GM18507 (cell line): Measurements from ENCODE around the gene GIGYF2.
"Not testable (repeated sequence)": the region's sequence is repeated elsewhere in the genome, so short reads cannot be mapped to it uniquely, and the experiment has no call there.

ENCODE experiments used
- DNase-seq: peaks from one replicate; pipeline ENCODE4 v3.0.0; 2011; ENCODE audit warnings: low read depth; ENCODE audit not compliant: insufficient read length; ENCODE audit errors: extremely low spot score
- FAIRE-seq: peaks from 2 replicates; lab custom pipeline; 2011; peaks lifted over from hg19 to GRCh38; lab: Jason Lieb, UNC

GIGYF2 gene

DNA sequence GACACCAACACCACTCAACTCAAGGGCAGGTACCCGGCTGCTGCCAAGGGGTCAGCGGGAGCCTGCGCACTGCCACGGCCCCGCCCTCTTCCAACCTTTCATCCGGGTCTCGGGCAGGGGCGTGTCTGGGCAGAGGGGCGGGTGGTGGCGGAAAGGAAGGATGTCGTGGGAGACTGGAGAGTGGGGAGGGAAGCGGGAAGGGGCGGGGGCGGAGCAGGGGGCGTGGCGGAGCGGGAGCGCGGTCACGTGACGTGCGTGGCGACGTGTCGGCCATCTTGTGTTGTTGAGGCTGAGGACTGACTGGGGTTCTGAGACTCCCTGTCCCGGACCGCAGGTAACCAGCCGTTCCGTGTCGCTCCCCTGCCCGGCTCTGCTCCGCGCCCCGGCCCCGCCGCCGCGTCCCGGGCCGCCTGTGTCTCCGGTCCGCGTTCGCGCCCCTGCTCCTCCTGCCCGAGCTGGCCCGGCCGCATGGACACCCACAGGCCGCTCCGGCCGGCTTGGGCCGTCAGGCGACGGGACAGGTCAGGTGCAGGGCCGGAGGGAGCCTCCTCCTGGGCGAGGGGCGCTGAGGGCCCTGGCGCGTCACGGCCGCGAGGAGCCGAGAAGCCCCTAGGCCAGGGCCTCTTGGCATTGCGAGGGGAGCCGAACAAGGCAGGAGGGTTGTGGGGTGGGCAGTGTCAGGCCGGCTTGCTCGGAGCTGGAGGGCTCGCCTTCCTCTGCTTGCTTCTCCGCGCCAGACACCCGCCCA is at the start of gene GIGYF2:
GIGYF2 (plus strand) TSS at position 273 of the 748 bp plus-strand sequence. CDS start 37,867 bp downstream, outside the sequence.
- FAIRE-seq: peak; percentile 95
- DNase-seq: peak; percentile 91

DNA sequence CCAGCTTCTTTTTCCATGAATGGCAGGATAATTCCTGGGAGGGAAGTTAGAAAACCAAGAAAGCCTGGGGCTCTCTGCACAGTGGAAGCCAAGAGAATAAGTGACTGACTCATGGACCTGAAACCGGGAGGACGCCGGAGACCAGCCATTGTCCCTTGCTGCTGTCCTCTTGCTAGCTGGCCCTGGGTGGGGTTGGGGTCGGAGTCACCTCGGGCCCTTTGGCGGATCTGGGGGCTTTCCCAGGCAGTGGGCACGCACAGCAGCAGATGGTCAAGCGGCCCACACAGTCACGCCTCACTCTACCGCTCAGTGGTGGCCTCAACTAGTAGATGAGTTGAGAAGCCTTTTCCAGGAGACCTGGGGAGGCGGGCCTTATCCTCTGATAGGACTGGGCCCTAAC is 48.1 kb upstream of the GIGYF2 start:
- FAIRE-seq: no peak
- no peak for DNase-seq

GRCh38 chr2:232652505-232652851 is 44.7 kb upstream of the GIGYF2 start:
- no peak for DNase-seq
- no peak for FAIRE-seq

DNA sequence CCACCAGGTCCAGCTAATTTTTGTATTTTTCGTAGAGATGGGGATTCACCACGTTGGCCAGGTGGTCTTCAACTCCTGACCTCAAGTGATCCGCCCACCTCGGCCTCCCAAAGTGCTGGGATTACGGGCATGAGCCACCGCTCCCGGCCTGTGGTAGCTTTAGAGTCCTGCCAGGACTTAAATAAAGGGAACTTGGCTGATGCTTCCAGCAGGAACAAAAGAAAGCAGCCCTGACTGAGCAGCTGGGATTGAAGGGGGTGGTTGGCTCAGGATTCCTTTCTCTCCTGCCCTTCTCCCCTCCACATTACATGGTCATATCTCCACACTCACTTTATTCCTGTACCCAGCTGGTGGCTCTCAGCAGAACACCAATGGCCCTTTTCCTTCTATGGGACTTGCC is 43.7 kb upstream of the GIGYF2 start:
- FAIRE-seq: no peak

GRCh38 chr2:232655392-232655791 is 41.7 kb upstream of the GIGYF2 start:
- FAIRE-seq (no peak), DNase-seq (no peak)

More for the DNA sequence above, 43.7 kb upstream of the GIGYF2 start:
- no peak for DNase-seq

DNA sequence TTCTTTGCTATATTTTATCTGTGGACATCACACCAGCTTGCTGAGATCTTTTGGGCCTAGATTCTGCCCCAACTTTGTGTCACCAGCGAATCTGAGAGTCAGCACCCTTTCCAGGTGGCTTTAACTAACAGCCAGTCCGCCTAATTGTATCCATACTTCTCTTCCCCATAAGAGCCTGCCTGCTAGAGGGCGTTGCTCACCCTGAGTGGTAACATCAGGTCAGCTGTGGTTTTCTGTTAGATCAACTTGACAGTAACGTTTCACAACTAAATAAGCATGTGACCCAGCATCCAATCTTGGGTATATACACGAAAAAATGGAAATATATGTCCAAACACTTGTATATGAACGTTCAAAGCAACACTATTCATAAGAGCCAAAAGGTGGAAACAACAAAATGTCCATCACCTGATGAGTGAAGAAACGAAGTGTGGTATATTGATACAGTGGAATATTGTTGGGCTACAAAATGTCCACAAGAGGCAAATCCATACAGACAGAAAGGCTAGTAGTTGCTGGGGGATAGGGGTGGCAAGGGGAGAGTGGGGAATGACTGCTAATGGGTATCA is 38.8 kb upstream of the GIGYF2 start:
- DNase-seq (no peak), FAIRE-seq (no peak)

- FAIRE-seq (no peak), DNase-seq (no peak)
Measured at GRCh38 chr2:232659359-232659758, 37.8 kb upstream of the GIGYF2 start.

DNA sequence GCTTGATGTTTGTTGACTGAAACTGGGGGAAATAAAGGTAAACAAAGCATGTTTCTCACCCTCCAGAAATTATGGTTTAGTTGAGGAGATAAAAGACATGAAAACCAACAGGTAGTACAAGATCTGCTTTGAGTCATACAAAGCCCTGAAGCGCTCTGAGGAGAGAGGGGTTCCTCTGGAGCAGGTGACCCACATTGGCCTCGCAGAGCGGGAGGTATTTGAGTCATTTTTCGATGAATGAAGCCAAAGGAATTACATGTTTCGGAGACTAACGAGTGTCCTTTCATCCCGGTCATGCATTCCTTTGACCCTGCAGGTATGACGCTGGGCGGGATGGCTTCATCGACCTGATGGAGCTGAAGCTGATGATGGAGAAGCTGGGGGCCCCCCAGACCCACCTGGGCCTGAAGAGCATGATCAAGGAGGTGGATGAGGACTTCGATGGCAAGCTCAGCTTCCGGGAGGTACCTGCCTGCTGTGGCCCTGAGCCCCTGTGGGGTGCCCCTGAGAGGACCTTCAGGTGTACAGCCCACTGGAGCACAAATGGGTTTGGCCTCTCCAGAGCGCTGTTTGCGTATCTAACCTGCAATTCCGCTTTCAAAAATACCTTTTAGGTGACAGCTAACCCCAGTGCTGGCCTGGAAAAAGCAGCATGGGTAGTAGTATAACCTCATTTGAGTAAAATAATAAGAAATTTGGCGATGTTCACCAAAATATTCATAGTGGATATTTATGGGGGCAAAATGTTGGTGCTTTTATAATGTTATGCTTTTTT is 34.5 kb upstream of the GIGYF2 start:
- no peak for DNase-seq
- FAIRE-seq: no peak

DNA sequence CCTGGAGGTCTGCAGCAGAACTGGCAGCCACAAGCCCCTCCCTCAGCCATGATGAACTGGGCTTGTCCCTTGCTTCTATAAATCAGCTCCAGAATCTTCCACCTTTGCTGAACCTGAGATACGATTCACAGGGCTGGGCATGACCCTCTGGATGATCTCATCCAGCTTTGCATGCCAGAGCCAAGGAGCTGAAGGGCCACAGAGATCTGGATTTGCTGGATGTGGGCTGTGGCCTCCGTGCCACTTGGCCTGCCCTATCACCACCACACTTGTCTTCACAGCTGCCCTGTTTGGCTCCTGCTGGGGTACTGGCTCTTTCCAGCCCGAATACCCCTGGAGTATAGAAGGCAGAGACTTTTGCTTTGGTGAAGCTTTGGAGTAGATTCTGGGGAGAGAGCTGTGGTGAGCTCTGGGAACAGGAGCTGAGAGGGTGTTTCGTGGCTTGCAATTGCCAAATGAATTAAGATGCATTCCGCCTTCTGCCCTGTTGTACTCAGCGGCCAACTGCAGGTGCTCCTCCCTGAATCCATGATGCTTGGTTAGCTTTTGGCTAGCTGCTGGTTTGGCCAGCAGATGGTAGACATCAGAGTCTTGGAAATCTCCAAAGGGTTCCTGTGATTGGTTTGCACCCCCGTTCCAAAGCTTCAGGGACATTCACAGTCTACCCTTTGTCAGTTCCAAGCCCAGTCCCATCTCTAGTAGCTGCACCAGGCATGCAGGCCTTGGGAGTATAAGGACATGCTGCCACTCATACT is 30.9 kb upstream of the GIGYF2 start:
- FAIRE-seq (no peak), DNase-seq (no peak)

GRCh38 chr2:232667989-232668583 is 29.0 kb upstream of the GIGYF2 start:
- DNase-seq (no peak), FAIRE-seq (no peak)

- DNase-seq: no peak
- FAIRE-seq: no peak
Measured at GRCh38 chr2:232668805-232669444, 28.2 kb upstream of the GIGYF2 start.

DNA sequence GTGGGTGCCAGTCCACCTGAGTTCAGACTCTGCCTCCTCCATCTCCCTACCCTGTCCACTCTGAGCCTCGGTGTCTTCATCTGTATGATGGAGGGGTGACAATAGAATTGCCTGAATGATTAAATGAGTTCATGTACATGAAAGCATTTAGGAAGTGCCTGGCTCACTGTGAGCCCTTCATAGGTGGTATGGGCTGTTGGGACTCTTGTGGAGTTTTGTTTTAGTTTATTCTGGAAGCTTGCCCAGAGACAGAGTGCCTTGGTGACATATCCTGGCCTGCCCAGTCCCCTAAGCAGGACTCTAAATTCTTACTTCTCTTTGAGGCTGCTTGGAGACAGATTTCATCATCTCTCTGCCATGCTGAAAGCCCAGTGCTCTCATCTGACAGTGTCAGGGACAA is 24.5 kb upstream of the GIGYF2 start:
- no peak for FAIRE-seq
- DNase-seq: no peak

GRCh38 chr2:232674491-232674890 is 22.6 kb upstream of the GIGYF2 start:
- FAIRE-seq: no peak
- no peak for DNase-seq

DNA sequence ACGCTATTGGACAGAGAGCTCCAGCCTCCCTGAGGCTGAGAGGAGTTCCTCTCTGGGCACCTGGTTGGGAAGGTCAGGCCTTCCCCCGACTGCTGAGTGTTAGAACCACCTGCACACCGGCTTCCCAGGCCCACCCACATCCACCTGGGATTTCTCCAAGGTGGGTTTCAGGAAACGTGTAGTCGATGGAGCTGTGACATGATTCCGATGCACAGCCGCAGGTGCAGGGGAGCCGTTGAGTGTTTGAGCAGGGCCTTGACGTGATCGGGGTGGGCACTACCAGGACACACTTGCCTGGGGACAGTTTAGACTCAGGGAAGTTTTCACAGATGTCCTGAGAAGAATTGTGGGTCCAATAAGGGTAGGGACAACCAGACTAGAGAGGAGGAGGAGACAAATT is 21.8 kb upstream of the GIGYF2 start:
- no peak for DNase-seq
- no peak for FAIRE-seq

GRCh38 chr2:232680006-232680405 is 17.1 kb upstream of the GIGYF2 start:
- FAIRE-seq: no peak

GRCh38 chr2:232681527-232681926 is 15.6 kb upstream of the GIGYF2 start:
- FAIRE-seq: no peak
- no peak for DNase-seq

More at GRCh38 chr2:232680006-232680405, 17.1 kb upstream of the GIGYF2 start:
- no peak for DNase-seq

GRCh38 chr2:232683368-232683767 is 13.8 kb upstream of the GIGYF2 start:
- DNase-seq (no peak), FAIRE-seq (no peak)

DNA sequence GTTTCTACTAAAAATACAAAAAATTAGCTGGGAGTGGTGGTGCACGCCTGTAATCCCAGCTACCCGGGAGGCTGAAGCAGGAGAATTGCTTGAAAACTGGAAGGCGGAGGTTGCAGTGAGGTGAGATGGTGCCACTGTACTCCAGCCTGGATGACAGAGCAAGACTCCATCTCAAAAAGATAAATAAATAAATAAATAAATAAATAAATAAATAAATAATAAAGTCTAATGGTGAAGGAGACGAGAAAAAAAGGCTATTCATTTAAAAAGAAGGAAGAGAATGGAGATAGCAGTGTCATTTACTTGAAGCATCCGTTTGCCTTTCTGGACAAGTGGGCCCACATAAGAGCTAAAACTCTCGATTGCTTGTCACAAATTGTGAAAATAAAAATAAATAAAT is 11.7 kb upstream of the GIGYF2 start:
- not testable (repeated sequence) for DNase-seq, FAIRE-seq
